ENCODE measurements around the gene RCAN1. TPM values are rescaled to one million over a fixed set of nuclear protein-coding genes. Genes with fewer than 3 reads are reported as not detected.

RCAN1 gene
- total and polyA plus RNA-seq, 2 of the 13 experiments (the other 11 are each of a cell fraction or from before 2014, with no cell fraction given), result 9.4 to 34.1 TPM

DNA sequence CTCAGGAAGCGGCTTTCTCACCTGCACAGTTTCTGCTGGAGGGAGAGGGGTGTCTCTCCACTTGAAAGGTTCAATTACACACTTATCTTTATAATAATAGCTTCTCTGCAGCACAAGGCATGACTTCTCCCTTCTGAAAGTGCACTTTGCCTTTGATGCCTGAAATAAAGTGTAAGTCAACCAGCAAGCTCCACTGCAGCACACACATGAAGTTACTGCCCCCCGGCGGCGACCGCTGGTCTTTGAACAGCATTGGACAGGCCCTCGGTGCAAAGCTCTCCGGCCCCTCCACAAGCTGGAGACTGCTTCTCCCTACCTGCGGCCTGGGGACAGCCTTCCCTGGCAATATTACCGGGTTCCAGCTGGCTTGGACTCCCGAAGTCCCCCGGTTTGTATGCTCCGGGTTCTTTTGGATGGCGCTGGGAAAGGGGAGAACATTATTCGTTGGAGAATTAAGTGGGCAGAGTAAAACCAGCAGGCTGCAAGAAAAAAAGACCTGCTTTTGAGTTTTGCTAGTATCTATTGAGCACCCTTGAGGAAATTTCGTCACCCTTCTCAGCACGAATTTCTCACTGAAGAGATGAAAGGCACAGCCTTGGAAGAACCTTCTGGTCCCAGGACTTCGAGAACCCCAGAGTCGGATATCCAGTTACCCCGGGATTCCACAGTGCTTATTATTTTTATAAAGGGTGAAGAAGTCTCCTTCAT is 11.8 kb downstream of the RCAN1 start (continued):
- 0 out of 2 replicates have a peak, but pooled peaks have one; percentile 14 for TF ChIP-seq FOSL2 (CRISPR knock-in tag; IDR thresholded peaks at IDR 0.05)
- no peak for TF ChIP-seq ZNF224 (CRISPR knock-in tag; IDR thresholded peaks at IDR 0.05)

DNA sequence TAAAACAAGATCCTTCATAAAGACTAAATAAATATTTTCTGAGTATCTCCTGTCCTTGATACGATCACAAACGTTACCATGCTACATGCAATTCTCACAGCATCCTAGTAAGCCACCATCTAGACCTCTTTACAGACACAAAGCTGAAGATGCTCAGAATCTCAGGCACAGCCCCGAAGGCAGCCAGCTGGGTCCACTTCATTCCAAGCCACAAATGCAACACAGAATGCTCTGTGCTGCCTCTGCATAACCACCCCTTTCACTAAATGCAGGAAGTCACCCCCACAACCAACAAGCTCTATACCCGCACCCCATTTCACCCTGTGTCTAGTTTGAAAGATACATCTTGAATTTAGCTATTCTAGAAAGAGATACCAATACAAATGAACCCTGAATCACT is 12.9 kb downstream of the RCAN1 start:
- intact Hi-C loops (cut with micrococcal nuclease; ENCODE audit: unreplicated experiment), result loop anchor here (5.0 kb wide), 1 partner anchor 80 kb away; no protein-coding TSS in a partner anchor
- in situ Hi-C loops (cut with HindIII; ENCODE audit: extremely low pct_ligation_motif_present, low pct_unique_long_range_greater_than_20kb), result no loop called here
- Histone ChIP-seq H3K9me3 (ENCODE audit: low read length) (no peaks in the 10 kb centered on the region), H3K4me2 (ENCODE audit: low read depth, low read length) (no peak overlapping the region), H3K27ac (ENCODE audit: extremely low read length, insufficient read depth, low read length) (no peak overlapping the region), H4K20me1 (ENCODE audit: insufficient read depth, low read length) (no peaks in the 10 kb centered on the region), H3K4me3 (replicated peaks in 1 of 3; ENCODE audit: insufficient read depth in 1 of 3, low read depth in 2 of 3, low read length in 3 of 3) (no peak overlapping the region), H3K79me2 (ENCODE audit: insufficient read depth, low read length) (no peaks in the 10 kb centered on the region), H3K36me3 (replicated peaks in 1 of 2; ENCODE audit: control insufficient read depth in 1 of 2, insufficient read depth in 2 of 2, low read length in 2 of 2) (no peaks in the 10 kb centered on the region), H2AFZ (ENCODE audit: low read length) (no peak overlapping the region), H3K9ac (ENCODE audit: insufficient read depth, low read depth, low read length) (no peak overlapping the region), H3K4me1 (ENCODE audit: insufficient read depth, low read length) (peaks cover 5% of the 10 kb centered on the region; the same call in 1 of the 2 replicates), H3K27me3 (ENCODE audit: control insufficient read depth in 1 of 2, insufficient read depth in 2 of 2, low read length in 2 of 2) (no peaks in the 10 kb centered on the region)
- TF ChIP-seq, protein P1, sequence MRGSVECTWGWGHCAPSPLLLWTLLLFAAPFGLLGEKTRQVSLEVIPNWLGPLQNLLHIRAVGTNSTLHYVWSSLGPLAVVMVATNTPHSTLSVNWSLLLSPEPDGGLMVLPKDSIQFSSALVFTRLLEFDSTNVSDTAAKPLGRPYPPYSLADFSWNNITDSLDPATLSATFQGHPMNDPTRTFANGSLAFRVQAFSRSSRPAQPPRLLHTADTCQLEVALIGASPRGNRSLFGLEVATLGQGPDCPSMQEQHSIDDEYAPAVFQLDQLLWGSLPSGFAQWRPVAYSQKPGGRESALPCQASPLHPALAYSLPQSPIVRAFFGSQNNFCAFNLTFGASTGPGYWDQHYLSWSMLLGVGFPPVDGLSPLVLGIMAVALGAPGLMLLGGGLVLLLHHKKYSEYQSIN (CRISPR knock-in tag; IDR thresholded peaks at IDR 0.05; ENCODE audit: borderline replicate concordance), result no peak
- TF ChIP-seq TARDBP (CRISPR knock-in tag; IDR thresholded peaks at IDR 0.05) (no peak), NR2F6 (IDR thresholded peaks at IDR 0.05) (no peak), NR2F6 (CRISPR knock-in tag; IDR thresholded peaks at IDR 0.05) (no peak), RFX5 (IDR thresholded peaks at IDR 0.05; ENCODE audit: low read depth, low read length) (no peak), HDAC1 (CRISPR knock-in tag; IDR thresholded peaks at IDR 0.05) (no peak)
- TF ChIP-seq, protein P2, sequence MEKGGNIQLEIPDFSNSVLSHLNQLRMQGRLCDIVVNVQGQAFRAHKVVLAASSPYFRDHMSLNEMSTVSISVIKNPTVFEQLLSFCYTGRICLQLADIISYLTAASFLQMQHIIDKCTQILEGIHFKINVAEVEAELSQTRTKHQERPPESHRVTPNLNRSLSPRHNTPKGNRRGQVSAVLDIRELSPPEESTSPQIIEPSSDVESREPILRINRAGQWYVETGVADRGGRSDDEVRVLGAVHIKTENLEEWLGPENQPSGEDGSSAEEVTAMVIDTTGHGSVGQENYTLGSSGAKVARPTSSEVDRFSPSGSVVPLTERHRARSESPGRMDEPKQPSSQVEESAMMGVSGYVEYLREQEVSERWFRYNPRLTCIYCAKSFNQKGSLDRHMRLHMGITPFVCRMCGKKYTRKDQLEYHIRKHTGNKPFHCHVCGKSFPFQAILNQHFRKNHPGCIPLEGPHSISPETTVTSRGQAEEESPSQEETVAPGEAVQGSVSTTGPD (CRISPR knock-in tag; IDR thresholded peaks at IDR 0.05), result no peak
- POLR2A ChIA-PET, result interaction anchor here (1.9 kb wide), 1 partner anchor 75 kb away, joined by 4 read pairs; no protein-coding TSS in a partner anchor
- WGBS (ENCODE audit: low lambda C conversion rate), result 98% methylated on average over 4 of the region's 4 CpGs
- ATAC-seq, result no peak
- no TSS peak for BruUV-seq (replicated peaks)
- CTCF ChIA-PET (ENCODE audit: low intra/inter-chr PET ratio, low total read pairs), result interaction anchor here (3.6 kb wide), 1 partner anchor 92 kb away, joined by 50 read pairs; no protein-coding TSS in a partner anchor
- FAIRE-seq, result no peak
- no peak for DNase-seq (ENCODE audit: low spot score)

Data from HepG2 (cell line).